T-helper 2 cell treated with Interferon-gamma antibody and Interleukin-4, amounts not matched to agents 100 ng/mL and 5 ng/mL, for 36 hours (primary cell): ENCODE results near the gene IRF2BPL. TPM values are rescaled to one million over a fixed set of nuclear protein-coding genes. Genes with fewer than 3 reads are reported as not detected.

Experiments
- intact Hi-C: fragments of 100-400 bp; cut with micrococcal nuclease; formaldehyde crosslinking; loops from one replicate; pipeline ENCODE4 v1.15.1; 2023
- total RNA-seq: library from RNA; stranded (reverse); gene quantifications from 2 replicates; pipeline ENCODE4 v1.2.3, GENCODE V29; 2022

Gene IRF2BPL
- 26.6 and 27.1 TPM in 2 replicates for total RNA-seq

DNA sequence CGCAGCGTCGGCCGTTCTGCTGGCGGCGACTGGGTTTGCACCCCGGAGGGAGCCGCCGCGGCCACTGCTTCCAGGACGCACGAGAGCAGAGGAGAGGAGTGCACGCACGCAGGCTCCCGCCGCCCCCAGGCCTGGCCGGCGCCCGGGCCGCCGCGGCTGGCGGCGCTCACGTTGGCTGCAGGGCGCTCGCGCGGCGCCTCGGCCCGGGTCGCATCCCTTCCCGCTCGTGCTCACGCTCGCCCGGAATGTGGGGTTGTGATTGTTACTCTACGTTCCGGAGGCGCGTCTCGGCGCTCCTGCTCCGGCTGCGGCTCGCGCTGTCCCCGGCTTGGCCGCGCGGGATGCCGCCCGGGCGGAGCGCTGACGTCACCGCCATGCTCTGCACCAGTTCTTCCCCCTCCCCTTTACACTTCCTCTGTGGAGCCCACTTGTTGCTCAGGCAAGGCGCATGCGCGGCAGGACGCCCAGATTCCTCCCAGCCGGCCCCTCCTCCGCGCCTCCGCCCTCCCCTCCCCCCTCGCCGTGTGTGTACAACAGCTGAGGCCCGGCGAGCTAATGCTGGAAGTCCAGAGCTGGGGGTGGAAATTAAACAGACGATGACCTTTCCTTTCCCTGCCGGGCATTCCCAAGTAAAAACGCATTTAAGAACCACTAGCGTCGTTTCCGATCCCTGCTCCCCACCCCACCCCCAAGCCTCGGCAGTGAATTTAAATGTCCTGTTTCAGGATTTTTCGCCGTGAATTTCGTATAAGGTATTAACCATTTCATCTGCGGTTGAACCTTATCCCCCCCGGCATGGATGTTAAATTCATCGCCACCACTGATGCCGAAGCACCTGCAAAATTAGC is at the start of gene IRF2BPL:
TSS of gene IRF2BPL (minus strand) at position 325 of the 848 bp plus-strand sequence. CDS start 916 bp downstream, outside the sequence.
- intact Hi-C loops, result loop anchor here (1.0 to 5.0 kb wide), 6 partner anchors 12 to 292 kb away; partner anchors contain the start of genes CIPC, GSTZ1 and POMT2

DNA sequence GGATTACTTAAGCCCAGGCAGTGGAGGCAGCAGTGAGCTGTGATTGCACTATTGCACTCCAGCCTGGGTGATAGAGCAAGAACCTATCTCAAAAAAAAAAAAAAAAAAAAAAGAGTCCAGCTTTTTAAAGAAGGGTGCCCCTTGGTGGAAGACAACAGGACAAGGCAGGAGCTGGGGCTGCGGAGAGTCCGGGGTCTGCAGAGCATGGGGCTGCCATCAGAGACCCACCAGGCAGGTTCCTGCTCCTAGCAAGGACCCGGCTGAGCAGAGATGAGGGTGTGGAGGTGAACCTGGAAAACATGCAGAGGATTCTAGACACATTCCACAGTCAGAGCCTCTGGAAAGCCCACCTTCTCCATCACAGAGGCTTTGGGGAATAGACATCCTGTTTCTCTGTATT is 48.5 kb upstream of the IRF2BPL start:
- intact Hi-C loops, result no loop called here

DNA sequence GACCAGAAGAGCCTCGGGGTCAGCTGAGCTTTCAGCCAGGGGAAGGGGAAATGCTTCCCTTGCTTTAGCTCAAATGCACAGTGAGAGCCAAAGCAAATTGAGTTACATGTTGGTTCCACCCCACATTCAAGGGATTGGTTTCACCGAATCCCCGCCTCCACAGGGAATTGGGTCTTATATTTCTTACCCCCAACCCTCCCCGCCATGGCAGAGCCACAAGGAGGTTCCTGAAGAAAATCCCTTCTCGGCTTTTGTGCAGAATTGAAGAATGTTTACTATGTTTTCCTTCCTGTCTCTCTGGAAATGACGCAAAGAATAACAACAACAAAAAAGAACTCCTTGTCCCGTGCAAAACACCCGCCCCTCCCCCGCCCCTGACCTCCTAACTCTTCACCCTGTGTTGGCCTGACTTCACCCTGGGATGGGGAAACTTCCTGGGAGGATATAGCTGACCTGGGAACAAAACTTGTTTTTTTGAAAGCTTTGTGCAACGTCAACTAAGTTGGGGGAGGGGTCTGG is 47.7 kb upstream of the IRF2BPL start:
- intact Hi-C loops, result no loop called here

DNA sequence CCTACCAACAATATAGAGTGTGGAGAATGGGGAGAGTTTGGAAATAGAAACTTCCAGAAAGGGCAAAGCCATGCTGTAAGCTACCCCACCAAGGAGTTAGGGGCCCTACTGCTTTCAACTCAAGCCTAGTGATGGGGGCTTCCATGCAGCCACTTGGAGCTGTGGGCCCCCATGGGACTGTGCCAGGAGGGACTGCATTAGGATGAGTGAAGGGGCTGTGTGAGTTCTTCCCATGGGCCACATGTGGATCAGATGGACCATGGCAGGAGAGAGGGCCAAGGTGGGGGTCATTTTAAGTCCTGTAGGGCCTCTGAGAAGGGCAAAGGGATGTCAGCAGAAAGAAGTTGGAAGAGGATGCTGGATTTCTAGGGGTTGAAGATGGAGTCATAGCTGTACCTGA is 46.5 kb upstream of the IRF2BPL start:
- intact Hi-C loops, result no loop called here

DNA sequence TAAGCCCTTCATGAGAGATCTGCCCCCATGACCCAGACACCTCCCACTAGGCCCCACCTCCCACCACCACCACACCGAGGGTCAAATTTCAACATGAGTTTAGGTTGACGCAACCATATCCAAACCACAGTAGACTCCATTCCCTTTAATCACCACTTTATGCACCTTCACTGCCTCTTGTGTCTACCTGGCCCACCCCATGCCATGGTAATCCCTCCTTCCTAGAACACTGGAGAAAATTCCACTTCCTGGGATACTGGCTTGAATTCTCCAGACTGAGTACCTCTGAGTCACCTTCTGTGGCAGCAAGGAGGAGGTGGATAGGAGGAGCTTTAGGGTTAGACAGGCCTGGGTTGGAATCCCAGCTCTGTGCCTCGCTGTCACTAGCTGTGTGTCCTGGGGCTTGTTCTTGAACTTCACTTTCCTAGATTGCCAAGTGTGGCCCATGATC is 43.5 kb upstream of the IRF2BPL start:
- intact Hi-C loops, result loop anchor here (2.0 kb wide), 1 partner anchor 23 kb away; no protein-coding TSS in a partner anchor

DNA sequence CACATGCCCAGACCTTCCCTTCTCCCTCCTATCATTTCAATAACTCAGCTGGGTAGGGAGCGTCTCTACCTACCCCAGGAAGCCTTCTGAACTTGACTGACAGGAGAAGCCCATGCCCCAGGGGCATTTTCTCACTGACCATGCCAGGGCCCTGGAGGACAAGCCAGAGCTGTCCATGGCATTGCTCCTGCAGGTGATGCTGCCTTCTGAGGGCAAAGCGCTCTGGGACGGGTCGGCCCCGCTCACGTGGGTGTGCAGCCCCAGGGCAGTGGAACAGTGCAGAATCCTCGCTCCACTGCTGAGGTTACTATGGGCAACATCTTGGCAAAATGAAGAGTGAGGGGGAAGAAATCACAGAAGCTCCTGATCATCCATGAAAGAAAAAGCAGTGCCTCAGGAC is 41.0 kb upstream of the IRF2BPL start:
- intact Hi-C loops, result no loop called here

DNA sequence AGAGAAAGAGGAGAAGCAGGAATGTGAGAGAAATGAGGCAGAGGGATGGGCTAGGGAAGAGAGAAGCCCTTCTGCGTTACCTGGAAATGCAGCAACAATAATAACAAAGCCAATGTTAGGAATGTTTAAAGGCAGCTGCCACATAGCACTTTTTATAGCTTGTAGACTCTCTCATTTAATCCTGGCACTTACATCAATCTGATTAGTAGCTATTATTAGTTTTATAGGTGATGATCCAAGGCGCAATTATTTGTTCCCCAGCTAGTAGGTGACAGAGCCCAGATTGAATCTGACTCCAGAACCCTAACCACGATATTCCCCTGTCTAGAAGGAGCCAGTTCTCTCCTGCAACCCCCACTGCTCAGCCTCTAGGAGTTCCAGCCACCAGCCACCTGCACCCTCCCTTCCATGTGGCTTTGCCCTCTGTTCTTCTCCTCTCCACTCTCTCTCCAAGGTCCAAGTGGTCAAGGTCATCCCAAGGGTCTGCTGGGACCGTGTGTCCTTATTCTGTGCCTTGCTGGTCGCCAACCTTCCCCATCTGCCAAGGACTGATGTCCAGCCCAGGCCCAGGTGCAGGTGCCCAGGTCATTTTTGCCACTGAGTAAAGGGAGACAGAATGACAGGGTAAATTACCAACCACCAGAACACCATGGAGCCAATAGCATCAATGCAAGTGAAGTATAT is 40.2 kb upstream of the IRF2BPL start:
- intact Hi-C loops, result no loop called here

DNA sequence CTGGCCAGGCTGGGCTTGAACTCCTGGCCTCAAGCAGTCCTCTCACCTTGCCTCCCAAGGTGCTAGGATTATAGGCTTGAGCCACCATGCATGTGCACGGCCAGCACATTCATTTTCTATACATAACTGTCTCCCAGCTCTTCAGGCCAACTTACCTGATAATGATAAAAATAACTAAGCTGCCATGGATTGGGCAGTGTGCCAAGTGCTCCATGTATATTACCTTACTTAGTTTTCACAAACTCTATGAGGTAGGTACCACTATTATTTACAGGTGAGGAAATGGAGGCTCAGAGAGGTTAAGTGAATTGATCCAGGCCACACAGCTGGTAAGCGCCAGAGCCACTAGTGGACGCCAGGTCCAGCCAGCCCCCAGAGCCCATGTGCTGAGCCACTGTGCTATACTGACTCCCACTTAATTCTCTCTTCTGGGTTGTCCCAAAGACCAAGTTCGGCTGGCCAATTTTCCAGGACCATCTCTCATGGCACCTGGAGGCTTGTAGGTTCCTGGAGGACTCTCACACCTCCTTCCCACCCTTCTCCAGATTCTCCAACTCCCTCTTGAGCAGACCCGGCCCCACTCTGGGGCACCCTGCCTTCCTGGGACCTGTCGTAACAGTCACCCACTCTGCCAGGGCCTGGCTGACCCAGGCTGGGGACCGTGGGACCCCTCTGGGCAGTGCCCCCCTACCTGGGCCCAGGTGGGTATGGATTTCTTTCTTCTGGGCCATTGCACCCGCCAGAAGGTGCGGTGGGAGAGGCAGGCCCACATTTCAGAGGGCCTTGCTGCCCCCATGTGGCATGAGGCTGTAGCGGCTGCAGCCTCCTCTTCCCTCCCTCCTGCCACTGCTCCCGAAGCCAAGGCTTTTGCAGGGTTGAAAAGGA is 39.4 kb upstream of the IRF2BPL start:
- intact Hi-C loops, result no loop called here

DNA sequence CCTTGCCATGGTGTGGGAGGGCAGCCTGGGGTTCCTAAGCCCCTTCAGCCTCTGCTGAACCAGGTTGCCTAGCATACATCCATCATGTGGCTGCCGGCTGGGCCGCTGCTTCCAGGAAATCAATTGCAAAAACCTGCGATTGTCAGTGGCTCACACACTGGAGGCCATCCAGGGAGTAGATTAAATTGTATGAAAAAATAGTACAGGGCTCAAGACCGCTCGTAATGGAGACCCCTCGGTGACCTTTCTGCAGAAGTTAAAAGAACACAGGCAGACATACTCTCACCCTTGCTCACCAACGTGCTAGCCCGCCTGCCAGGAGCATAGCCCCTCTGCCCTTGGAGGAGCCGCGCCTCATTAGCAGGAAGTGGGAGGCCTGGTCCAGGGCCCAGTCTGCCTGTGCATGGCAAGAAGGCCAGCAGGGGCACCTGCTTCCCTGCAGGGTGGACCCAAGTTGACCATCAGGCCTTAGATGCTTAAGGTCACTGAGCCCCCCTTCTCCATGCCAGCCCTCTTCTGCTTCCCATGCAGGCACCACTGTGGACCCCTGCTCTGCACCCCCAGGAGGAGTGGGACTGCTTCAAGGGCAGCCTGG is 38.2 kb upstream of the IRF2BPL start:
- intact Hi-C loops, result no loop called here

DNA sequence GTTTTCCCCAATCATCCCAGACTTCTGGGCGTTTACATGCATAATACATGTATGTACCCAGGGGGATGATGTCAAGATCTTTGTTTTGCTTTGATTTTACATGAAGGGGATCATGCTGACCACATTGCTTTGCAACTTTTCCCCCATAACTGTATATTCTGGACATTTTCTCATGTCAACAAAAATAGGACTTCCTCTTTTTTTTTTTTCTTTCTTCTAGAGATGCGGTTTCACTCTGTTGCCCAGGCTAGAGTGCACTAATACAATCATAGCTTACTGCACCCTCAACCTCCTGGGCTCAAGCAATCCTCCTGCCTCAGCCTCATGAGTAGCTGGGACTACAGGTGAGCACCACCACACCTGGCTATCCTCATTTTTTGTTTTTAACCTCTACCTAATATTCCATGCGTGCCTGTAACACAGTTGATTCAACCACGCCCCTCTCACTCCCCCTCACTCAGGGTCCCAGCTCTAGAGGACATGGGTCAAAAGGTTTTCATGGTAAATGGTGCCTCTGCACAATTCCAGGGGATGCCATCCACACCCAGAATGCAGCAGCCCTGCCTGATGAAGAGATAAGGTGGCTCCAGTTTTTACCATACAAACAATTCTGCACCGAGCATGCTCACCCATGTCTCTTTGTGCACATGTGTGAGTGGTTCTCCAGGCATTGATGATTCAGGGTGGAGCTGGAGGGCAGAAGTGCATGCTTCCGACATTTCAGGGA is 37.5 kb upstream of the IRF2BPL start:
- intact Hi-C loops, result no loop called here

DNA sequence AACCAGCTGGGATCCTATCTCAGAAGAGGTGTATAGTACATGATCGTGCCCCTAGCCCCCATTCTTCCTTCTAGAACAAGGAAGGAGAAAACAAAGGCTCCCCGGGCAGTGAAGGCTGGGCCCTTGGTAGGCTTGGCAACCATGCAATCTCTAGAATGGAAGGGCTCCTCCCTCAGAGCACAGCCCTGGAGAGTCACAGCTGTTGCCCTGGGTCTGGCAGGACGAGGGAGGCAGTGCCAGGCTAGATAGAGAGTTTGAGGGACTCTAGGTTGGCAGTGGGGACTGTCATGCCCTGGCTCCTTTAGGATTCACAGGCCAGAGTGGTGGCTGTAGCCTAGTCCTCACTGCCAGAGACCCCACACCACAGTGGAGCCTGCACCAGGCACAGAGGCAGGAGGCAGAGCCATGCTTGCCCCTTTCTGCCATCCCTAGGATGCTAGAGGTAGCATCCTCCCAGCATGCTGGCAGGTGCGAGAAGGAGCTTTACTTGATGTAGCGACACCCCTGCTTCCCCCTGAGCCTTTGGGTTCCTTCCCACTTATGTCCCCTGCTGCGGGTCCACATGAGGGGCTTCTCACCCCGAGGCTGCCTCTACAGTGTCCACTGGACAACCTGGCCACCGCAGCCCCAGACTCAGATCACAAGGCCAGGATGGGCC is 36.1 kb upstream of the IRF2BPL start:
- intact Hi-C loops, result no loop called here

DNA sequence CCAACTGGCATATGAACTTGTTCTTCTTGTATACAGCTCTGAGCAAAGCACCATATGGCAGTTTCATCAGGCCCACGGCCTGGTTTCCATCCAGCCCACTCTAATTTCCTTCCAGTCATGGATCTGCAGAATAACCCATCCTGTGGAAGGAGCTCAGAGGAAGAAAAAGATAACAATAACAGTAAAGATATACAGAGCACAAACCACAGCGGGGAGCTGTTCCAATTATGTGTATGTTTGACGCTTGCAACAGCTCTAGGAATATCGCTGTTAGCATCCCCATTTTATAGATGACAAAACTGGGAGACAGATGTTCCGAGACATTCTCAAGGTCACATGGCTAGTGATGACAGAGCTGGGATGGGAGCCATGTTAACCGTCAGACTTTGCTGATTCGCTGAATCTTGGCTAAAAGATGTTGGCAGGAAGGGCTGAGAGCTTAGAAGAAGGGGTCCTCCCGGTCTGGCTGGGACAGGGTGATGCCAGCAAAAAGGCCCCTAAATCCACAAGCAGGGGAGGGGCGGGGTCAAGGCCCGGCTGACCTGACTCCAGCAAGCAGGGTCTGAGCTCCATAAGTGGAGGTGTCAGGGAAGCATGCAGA is 35.2 kb upstream of the IRF2BPL start:
- intact Hi-C loops, result no loop called here

DNA sequence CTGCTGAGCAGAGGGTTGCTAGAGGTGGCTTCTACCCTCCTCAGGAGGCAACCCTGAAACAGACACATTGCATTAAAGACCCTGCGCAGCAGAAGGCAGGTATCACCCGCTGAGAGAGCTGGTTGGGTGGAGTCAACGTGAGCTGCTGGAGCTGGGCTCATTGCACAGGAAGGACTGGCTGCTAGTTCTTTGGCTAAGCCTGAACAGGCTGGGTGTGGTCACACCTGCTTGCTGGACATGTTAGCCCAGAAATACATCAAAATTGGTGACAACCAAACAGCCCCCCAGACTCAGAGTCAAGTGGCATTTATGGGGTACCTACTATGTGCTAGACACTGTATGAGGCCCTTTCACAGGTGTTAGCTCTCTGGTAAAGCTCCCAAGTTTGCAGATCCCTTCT is 33.8 kb upstream of the IRF2BPL start:
- intact Hi-C loops, result no loop called here

DNA sequence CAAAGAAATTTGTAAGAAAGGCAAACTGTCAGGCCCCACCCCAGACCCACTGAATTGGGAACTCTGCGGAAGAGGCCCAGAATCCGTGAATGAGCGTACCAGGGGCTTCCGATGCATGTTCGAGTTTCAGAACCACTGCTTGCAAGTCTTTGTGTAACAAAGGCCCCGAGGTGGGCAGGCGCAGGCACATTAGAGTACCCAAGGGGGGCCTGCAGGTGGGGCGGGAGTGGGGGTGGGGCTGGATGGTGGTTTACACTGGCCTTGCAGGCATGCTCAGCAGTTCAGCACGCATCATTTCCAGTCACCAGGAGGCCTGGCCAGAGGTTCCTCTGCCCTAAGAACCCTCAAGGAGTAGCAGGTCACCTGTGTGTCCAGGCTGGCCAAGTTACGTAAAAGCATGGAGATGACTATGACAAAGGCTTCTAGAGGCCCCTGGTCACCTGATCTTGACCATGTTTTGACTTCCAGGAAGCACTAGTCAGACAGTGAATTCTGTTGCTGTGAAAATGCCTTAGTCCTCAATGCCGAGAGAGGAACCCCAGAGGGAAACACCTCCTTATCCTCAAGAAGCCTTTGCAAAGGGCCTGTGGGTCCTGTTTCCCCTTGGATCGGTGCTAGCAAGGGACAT is 33.2 kb upstream of the IRF2BPL start:
- intact Hi-C loops, result no loop called here

DNA sequence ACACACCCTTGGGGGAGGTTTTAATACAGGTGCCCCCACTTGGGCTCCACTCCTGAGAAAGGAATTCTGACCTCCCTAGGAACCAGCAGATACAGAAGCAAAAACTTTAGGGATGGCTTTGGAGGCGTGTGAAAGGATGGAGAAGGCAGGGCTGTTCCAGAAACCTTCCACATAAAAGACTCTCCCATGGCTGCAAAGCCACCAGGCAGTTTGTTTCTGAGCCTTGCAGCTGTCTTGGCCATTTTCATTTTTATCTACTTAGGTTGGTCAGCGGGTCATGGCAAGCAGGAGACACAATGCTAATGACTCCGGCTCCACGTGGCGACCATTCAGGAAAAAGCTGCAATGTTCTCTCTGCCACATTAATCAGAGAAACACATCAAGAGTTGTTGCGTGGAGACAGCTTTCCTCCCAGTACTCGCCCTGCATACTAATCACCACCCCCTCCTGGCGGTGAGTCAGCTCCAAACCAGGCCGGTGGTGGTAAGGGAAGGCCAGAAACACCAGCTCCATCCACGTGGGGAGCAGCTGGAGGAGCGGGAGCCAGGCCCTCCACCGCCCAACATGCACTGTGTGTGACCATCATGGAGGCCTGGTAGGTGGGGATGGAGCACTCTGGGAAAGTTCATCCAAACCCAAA is 30.9 kb upstream of the IRF2BPL start:
- intact Hi-C loops, result no loop called here

DNA sequence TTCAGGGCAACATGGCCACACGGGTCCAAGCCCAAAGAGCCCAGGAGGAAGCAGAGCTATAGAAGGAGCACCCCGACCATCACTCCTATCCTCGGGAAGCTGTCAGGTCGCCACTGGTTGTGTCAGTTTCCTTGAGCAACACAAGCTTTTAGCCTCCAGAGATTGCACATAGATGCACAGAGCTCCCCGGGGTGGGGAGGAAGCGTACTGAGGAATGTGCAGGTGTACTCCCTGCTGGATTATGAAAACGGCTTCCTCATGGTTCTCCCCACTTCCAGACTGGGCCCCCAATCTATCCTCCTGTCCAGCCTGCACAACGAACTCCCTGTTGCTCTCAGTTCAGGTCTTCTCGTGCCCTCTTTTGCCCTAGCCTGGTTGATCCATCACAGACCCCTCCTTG is 30.3 kb upstream of the IRF2BPL start:
- intact Hi-C loops, result no loop called here

DNA sequence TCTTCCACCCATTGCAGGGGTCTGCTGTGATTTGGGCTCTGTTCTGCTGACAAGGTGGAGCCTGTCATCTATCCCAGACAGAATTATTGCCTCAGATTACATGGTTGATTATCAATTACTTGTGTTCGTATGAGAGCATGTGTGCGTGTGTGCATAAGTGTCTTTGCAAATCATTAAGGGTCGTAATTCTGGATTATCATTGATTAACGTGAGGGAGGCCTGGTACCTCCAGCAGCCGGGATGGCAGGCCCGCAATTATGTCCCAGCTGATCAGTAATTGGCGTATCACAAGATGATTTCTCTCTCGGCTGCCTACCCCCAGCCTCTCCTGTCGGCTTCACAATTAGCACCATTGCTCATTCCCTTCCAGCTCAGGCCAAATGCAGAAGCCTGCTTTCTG is 29.6 kb upstream of the IRF2BPL start:
- intact Hi-C loops, result no loop called here

DNA sequence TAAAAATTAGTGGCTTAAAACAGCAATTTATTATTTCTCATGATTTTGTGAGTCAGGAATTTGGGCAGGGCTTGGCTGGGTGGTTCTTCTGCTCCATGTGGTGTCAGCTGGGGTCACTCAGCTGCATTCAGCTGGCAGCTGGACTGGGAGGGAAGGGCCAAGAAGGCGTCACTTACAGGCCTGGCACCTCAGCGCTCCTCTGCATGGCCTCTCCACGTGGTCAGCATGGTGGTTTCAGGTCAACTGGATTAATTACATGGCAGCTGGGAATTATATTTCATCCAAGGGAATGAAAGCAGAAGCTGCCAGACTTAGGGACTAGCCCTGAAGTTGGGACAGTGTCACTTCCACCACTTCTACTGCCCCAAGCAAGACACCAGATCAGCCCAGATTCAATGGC is 27.5 kb upstream of the IRF2BPL start:
- intact Hi-C loops, result no loop called here
